SK-N-SH treated with all-trans-retinoic acid at 6 μM for 48 hours (cell line): ENCODE data around the gene CXCL17.
A peak's percentile ranks its signal among the peaks of the same experiment; 100 is the strongest.

Experiments
- ATAC-seq: fragments of 200-7000 bp; cut with Tn5 transposase; 3 replicates; pipeline ENCODE4 v1.9.1; 2020; ENCODE audit warnings: mild to moderate bottlenecking, moderate library complexity
- ARNTL ChIP-seq: fragments of 450-650 bp; formaldehyde crosslinking; IDR thresholded peaks from 2 replicates; pipeline ENCODE4 v1.5.0; 2020; ENCODE audit warnings: low read depth, mild to moderate bottlenecking, moderate library complexity, borderline replicate concordance
- BACH2 ChIP-seq: fragments of 250-450 bp; sonication (Bioruptor Pico); IDR thresholded peaks from 2 replicates; pipeline ENCODE4 v1.9.0; 2021; ENCODE audit warnings: mild to moderate bottlenecking, borderline replicate concordance
- CREB5 ChIP-seq: fragments of 250-450 bp; sonication (Bioruptor Pico); IDR thresholded peaks from 2 replicates; pipeline ENCODE4 v1.5.1; 2020; ENCODE audit warnings: low read depth, mild to moderate bottlenecking, moderate library complexity
- CSRNP3 ChIP-seq: fragments of 250-450 bp; sonication (Bioruptor Pico); IDR thresholded peaks from 2 replicates; pipeline ENCODE4 v1.5.1; 2021; ENCODE audit warnings: mild to moderate bottlenecking, moderate library complexity
- ESRRG ChIP-seq: fragments of 250-450 bp; sonication (Bioruptor Pico); IDR thresholded peaks from 2 replicates; pipeline ENCODE4 v1.6.1; 2021; ENCODE audit warnings: mild to moderate bottlenecking
- GLIS3 ChIP-seq: fragments of 250-450 bp; sonication (Bioruptor Pico); IDR thresholded peaks from 2 replicates; pipeline ENCODE4 v1.5.0; 2020; ENCODE audit warnings: mild to moderate bottlenecking, moderate library complexity
- ISL1 ChIP-seq: fragments of 250-450 bp; sonication (Bioruptor Pico); IDR thresholded peaks from 2 replicates; pipeline ENCODE4 v2.1.2; 2022; ENCODE audit warnings: mild to moderate bottlenecking, moderate library complexity
- PATZ1 ChIP-seq: fragments of 250-450 bp; sonication (Bioruptor Pico); IDR thresholded peaks from 2 replicates; pipeline ENCODE4 v1.8.0; 2020; ENCODE audit warnings: mild to moderate bottlenecking, moderate library complexity, borderline replicate concordance
- POU6F1 ChIP-seq: fragments of 250-450 bp; sonication (Bioruptor Pico); IDR thresholded peaks from 2 replicates; pipeline ENCODE4 v1.8.0; 2021; ENCODE audit warnings: low read depth, mild to moderate bottlenecking, moderate library complexity, borderline replicate concordance
- PPARA ChIP-seq: fragments of 250-450 bp; sonication (Bioruptor Pico); IDR thresholded peaks from 2 replicates; pipeline ENCODE4 v1.5.0; 2020; ENCODE audit warnings: mild to moderate bottlenecking, borderline replicate concordance
- RARB ChIP-seq: fragments of 250-450 bp; sonication (Bioruptor Pico); IDR thresholded peaks from 2 replicates; pipeline ENCODE4 v1.8.0; 2021; ENCODE audit warnings: mild to moderate bottlenecking, moderate library complexity
- SNAI2 ChIP-seq: fragments of 250-450 bp; sonication (Bioruptor Pico); IDR thresholded peaks from 2 replicates; pipeline ENCODE4 v1.5.0; 2020; ENCODE audit warnings: mild to moderate bottlenecking, moderate library complexity
- TCF4 ChIP-seq: fragments of 250-450 bp; sonication (Bioruptor Pico); IDR thresholded peaks from 2 replicates; pipeline ENCODE4 v1.8.0; 2021; ENCODE audit warnings: mild to moderate bottlenecking, moderate library complexity, borderline replicate concordance
- TSHZ2 ChIP-seq: fragments of 250-450 bp; sonication (Bioruptor Pico); IDR thresholded peaks from 2 replicates; pipeline ENCODE4 v1.5.0; 2020; ENCODE audit warnings: mild to moderate bottlenecking, moderate library complexity
- ZFP3 ChIP-seq: fragments of 250-450 bp; sonication (Bioruptor Pico); IDR thresholded peaks from 2 replicates; pipeline ENCODE4 v1.5.0; 2020; ENCODE audit warnings: mild to moderate bottlenecking, moderate library complexity
- ZFP30 ChIP-seq: fragments of 450-650 bp; formaldehyde crosslinking; IDR thresholded peaks from 2 replicates; pipeline ENCODE4 v1.5.0; 2022; ENCODE audit warnings: mild to moderate bottlenecking, moderate library complexity
- ZNF565 ChIP-seq: fragments of 450-650 bp; formaldehyde crosslinking; conservative IDR thresholded peaks from 2 replicates; pipeline ENCODE4 v1.5.0; 2020; ENCODE audit warnings: low read depth, mild to moderate bottlenecking, moderate library complexity
- ZNF70 ChIP-seq: fragments of 450-650 bp; formaldehyde crosslinking; IDR thresholded peaks from 2 replicates; pipeline ENCODE4 v1.5.0; 2020; ENCODE audit warnings: mild to moderate bottlenecking, moderate library complexity

Gene CXCL17

GRCh38 chr19:42433503-42434260, 9.1 kb downstream of the CXCL17 start:
- ATAC-seq, result peak; percentile 56; the same call in 1 of the 3 replicates
- TF ChIP-seq ISL1 (CRISPR knock-in tag) (no peak), ARNTL (CRISPR knock-in tag) (no peak), POU6F1 (CRISPR knock-in tag) (no peak), ZFP3 (CRISPR knock-in tag) (no peak), PPARA (CRISPR knock-in tag) (no peak), CREB5 (CRISPR knock-in tag) (no peak), TCF4 (no peak), ESRRG (CRISPR knock-in tag) (no peak), PATZ1 (CRISPR knock-in tag) (no peak), RARB (CRISPR knock-in tag) (no peak), ZNF565 (CRISPR knock-in tag) (no peak), TSHZ2 (CRISPR knock-in tag) (no peak), BACH2 (CRISPR knock-in tag) (no peak)

GRCh38 chr19:42431486-42431885, 11.3 kb downstream of the CXCL17 start:
- TF ChIP-seq ZNF565 (CRISPR knock-in tag), result no peak
- no peak for TF ChIP-seq ARNTL (CRISPR knock-in tag)
- no peak for TF ChIP-seq ZFP30 (CRISPR knock-in tag)
- ATAC-seq, result no peak

GRCh38 chr19:42428676-42429075, 14.1 kb downstream of the CXCL17 start:
- no peak for ATAC-seq
- TF ChIP-seq ARNTL (CRISPR knock-in tag) (no peak), CSRNP3 (CRISPR knock-in tag) (no peak), CREB5 (CRISPR knock-in tag) (no peak), ZFP3 (CRISPR knock-in tag) (no peak), RARB (CRISPR knock-in tag) (no peak), ZNF70 (CRISPR knock-in tag) (no peak), SNAI2 (no peak), PPARA (CRISPR knock-in tag) (no peak), GLIS3 (CRISPR knock-in tag) (no peak), TSHZ2 (CRISPR knock-in tag) (no peak), BACH2 (CRISPR knock-in tag) (no peak)
